H54 (cell line): Measurements from ENCODE around the gene TRAPPC12.
"Not testable (repeated sequence)": the region's sequence is repeated elsewhere in the genome, so short reads cannot be mapped to it uniquely, and the experiment has no call there.

Source experiments
- DNase-seq: peaks from one replicate; pipeline ENCODE4 v3.0.0; 2011; ENCODE audit warnings: low spot score, mixed read lengths; ENCODE audit not compliant: insufficient read length
- FAIRE-seq: peaks from 3 replicates; lab custom pipeline; 2011; peaks lifted over from hg19 to GRCh38; lab: Jason Lieb, UNC
- POLR2A ChIP-seq: IDR thresholded peaks from 2 replicates; pipeline ENCODE4 v1.6.1; 2011; ENCODE audit warnings: low read depth, mild to moderate bottlenecking, low read length

Gene TRAPPC12

GRCh38 chr2:3442185-3442584, 62.7 kb downstream of the TRAPPC12 start:
- DNase-seq = no peak
- no peak for FAIRE-seq
- no peak for TF ChIP-seq POLR2A

- DNase-seq (no peak), FAIRE-seq (no peak)
- TF ChIP-seq POLR2A = no peak
These were observed 63.6 kb downstream of the TRAPPC12 start for GRCh38 chr2:3443083-3443482.

DNA sequence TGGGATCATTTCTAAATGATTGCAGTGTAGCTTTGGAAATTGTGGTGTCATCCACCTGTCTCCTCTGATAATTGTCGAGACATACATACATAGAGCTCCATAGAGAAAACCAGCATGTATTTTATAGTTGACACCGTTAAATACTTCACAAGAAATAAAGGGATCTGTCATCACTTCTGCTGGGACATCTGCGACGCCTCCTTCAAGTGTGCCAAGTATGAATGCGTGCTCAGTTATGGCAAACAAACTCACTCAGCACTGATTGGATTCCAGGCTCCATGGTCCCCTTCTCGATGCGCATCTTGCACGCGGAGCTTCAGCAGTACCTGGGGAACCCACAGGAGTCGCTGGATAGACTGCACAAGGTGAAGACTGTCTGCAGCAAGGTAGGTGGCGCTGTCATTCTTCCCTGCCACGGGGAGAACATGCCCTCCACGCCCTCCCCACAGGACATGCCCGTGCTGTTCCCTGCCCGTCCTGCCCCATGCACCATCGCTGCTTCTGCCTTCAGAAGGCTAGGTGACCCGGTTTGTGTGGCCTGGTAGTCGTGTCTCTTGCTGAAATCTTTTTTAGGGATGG, 64.1 kb downstream of the TRAPPC12 start:
- FAIRE-seq = no peak
- DNase-seq = no peak
- no peak for TF ChIP-seq POLR2A

DNA sequence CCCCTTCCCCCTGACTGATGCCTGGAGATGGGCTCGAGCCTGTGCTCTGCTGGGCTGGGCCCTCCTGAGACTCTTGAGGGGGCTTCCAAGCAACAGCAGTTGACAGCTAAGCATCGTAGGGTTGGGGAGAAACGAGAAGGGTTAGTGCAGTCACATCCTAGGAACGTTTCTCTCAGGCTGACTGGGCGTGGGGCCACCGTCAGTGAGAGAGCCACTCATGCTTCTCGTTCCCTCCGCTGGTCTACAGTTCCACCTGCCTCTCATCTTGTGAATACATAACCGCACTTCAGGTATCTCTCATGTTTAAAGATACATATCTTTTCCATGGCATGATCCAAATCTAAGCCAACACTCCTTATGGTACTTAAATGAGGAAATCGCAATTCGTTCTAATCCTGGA, 66.4 kb downstream of the TRAPPC12 start:
- DNase-seq (no peak), FAIRE-seq (no peak)
- no peak for TF ChIP-seq POLR2A

DNA sequence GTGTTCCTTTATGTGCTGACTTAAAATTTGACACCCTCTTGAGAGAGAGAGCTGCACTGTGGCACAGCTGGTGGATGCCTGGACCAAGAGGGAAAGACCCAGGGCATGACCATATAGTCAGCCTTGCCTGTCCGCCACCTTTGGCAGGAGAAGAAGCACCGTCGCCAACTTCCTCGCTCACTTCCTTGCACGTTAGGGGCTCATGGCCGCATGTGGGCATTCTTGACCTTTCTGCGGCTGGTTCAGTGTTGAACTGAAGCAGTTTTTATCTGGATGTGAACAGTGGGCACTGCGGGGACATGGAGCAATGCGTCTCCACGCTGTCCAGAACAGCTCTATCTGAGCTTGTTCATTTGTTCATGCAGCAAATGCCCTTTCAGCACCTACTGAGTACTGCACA, 66.9 kb downstream of the TRAPPC12 start:
- FAIRE-seq = no peak
- no peak for DNase-seq
- no peak for TF ChIP-seq POLR2A

- not testable (repeated sequence) for DNase-seq, FAIRE-seq
These were observed 67.7 kb downstream of the TRAPPC12 start for GRCh38 chr2:3447186-3447585.

GRCh38 chr2:3447789-3448317, 68.4 kb downstream of the TRAPPC12 start:
- FAIRE-seq = no peak
- no peak for DNase-seq
- no peak for TF ChIP-seq POLR2A

GRCh38 chr2:3448441-3448911, 69.0 kb downstream of the TRAPPC12 start:
- FAIRE-seq, DNase-seq: not testable (repeated sequence)

- TF ChIP-seq POLR2A = no peak
- DNase-seq = no peak
- FAIRE-seq = no peak
These were observed 69.6 kb downstream of the TRAPPC12 start for GRCh38 chr2:3449086-3449485.

GRCh38 chr2:3449936-3450335, 70.4 kb downstream of the TRAPPC12 start:
- FAIRE-seq = no peak
- no peak for TF ChIP-seq POLR2A
- no peak for DNase-seq

DNA sequence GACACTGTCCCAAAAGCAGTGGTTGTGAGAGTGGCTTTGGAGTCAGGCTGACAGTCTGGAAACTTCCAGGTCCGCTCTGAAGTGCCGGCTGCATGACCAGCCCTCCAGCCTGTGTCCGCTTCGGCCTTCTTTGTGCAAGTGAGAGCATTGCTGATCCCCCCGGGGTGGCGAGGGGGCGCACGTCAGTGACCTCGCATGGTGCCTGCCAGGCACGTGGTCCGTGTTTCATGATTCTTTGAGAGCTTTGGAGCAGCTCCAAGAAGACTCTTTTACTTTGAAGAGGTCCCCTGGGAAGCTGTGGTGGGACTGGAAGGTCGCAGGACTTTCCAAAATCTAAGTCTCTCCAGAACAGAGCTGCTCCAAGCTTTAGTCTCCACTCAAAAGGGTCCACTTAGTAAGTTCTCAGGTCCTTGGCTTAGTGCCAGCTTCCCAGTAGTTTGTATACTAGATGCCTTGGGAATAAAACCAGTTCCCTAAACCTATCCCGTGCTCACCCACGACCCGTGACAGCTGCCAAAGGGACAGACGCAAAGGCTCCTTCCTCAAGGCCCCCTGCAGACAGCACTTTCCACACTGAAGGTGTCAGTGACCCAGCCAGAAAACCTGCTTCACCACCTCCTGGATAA, 71.0 kb downstream of the TRAPPC12 start:
- FAIRE-seq (no peak), DNase-seq (no peak)

DNA sequence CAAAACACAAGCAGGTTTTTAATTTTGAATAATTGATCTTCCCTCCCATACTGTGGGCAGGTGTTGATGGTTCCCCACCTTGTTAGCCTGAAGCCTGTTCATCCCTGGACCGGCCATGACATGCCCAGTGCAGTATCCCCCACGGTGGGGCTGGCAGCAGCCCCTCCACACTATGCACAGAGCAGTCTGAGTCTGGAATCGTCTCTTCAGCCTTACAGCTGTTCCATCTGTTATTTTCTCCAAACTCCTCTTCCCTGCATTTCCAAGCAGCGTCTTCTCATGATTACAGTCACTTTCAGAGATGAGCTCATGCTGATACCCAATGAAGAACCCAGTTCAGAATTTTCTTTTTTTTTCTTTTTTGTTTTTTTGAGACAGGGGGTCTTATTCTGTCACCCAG, 71.7 kb downstream of the TRAPPC12 start:
- TF ChIP-seq POLR2A = no peak
- DNase-seq (no peak), FAIRE-seq (no peak)

More for the DNA sequence above, 71.0 kb downstream of the TRAPPC12 start:
- no peak for TF ChIP-seq POLR2A

DNA sequence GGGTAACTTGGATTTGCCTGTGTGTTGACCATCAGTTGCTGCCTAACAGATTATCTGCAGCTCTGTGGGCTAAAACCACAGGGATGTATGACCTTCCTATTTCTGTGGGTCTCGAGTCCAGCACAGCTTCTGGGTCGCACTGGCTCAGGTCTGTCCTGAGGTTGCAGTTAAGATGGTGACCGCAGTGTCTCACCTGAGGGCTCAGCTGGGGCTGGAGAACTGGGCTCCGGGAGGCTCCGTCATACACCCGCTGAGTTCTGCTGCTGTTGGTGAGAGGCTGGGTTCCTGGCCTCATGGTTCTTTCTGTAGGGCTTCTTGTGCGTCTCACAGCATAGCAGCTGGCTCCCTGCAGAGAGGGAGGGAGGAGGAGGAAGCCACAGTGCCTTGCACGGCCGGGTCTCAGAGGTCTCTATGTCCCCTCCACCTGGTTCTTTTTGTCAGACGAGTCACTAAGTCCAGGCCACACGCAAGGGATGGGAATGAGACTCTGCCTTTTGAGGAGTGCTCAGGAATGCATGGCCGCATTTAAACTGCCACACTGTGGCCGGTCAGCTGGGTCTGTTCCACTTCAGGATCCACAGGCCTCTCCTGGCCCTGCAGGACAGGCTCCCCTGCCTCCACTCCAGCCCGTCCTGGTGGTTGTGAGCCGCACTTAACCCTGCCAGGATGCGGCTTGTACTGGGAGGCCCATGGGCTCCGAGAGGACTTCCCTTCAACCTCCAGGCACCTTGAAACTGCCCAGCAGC, 72.6 kb downstream of the TRAPPC12 start:
- no peak for TF ChIP-seq POLR2A
- DNase-seq = no peak
- no peak for FAIRE-seq
